DND-41 (cell line): ENCODE results near the gene MINAR2.

Source experiments
- ATAC-seq: fragments of 200-7000 bp; cut with Tn5 transposase; 3 replicates; pipeline ENCODE4 v1.9.1; 2021; ENCODE audit warnings: low read depth; ENCODE audit not compliant: insufficient read depth
- DNase-seq: peaks from one replicate; pipeline ENCODE4 v3.0.0-alpha.2; 2020
- H2AFZ ChIP-seq: 2 replicates; pipeline ENCODE4 v1.6.0; 2012; ENCODE audit warnings: low read depth, low read length
- H3K27ac ChIP-seq: 2 replicates; pipeline ENCODE4 v1.5.1; 2012; ENCODE audit warnings: low read length, inconsistent platforms
- H3K27me3 ChIP-seq: fragments of 200-600 bp; sonication (generic); 2 replicates; pipeline ENCODE4 v1.6.0; 2012; ENCODE audit warnings: low read length, mild to moderate bottlenecking, inconsistent platforms; ENCODE audit not compliant: insufficient read depth, poor library complexity
- H3K36me3 ChIP-seq: 2 replicates; pipeline ENCODE4 v1.5.1; 2012; ENCODE audit warnings: low read length, inconsistent platforms; ENCODE audit not compliant: insufficient read depth
- H3K4me1 ChIP-seq: 2 replicates; pipeline ENCODE4 v1.5.1; 2012; ENCODE audit warnings: mild to moderate bottlenecking, low read length; ENCODE audit not compliant: insufficient read depth
- H3K4me2 ChIP-seq: 2 replicates; pipeline ENCODE4 v1.6.0; 2012; ENCODE audit warnings: mild to moderate bottlenecking, moderate library complexity, low read length, inconsistent platforms; ENCODE audit not compliant: insufficient read depth
- H3K4me3 ChIP-seq, 2 experiments: fragments of 200-600 bp in 1 of 2; shearing (Covaris generic) in 1 of 2; 2 replicates each; pipeline ENCODE4 v1.5.1; 2012 to 2016; ENCODE audit warnings: inconsistent platforms in 2 of 2, low read length in 2 of 2, mild to moderate bottlenecking in 2 of 2, low read depth in 1 of 2, moderate library complexity in 1 of 2
- H3K79me2 ChIP-seq: 2 replicates; pipeline ENCODE4 v1.6.0; 2012; ENCODE audit warnings: low read length, inconsistent platforms; ENCODE audit not compliant: insufficient read depth
- H3K9ac ChIP-seq: 2 replicates; pipeline ENCODE4 v1.6.0; 2012; ENCODE audit warnings: low read depth, mild to moderate bottlenecking, inconsistent platforms, low read length, moderate library complexity
- H3K9me3 ChIP-seq: 2 replicates; pipeline ENCODE4 v1.5.1; 2012; ENCODE audit warnings: low read length, moderate library complexity, mild to moderate bottlenecking, inconsistent platforms; ENCODE audit not compliant: insufficient read depth, severe bottlenecking
- H4K20me1 ChIP-seq: 2 replicates; pipeline ENCODE4 v1.6.0; 2012; ENCODE audit warnings: low read length; ENCODE audit not compliant: insufficient read depth
- CTCF ChIP-seq: IDR thresholded peaks from 2 replicates; pipeline ENCODE4 v1.5.1; 2012; ENCODE audit warnings: borderline replicate concordance, low read length, moderate library complexity, mild to moderate bottlenecking; ENCODE audit not compliant: poor library complexity, severe bottlenecking; ENCODE audit errors: extremely low read depth
- EZH2 ChIP-seq: IDR thresholded peaks from 3 replicates; pipeline ENCODE4 v1.6.1; 2012; ENCODE audit warnings: borderline replicate concordance, low read depth, mild to moderate bottlenecking, moderate library complexity, low read length, inconsistent platforms; ENCODE audit not compliant: severe bottlenecking

The MINAR2 gene

DNA sequence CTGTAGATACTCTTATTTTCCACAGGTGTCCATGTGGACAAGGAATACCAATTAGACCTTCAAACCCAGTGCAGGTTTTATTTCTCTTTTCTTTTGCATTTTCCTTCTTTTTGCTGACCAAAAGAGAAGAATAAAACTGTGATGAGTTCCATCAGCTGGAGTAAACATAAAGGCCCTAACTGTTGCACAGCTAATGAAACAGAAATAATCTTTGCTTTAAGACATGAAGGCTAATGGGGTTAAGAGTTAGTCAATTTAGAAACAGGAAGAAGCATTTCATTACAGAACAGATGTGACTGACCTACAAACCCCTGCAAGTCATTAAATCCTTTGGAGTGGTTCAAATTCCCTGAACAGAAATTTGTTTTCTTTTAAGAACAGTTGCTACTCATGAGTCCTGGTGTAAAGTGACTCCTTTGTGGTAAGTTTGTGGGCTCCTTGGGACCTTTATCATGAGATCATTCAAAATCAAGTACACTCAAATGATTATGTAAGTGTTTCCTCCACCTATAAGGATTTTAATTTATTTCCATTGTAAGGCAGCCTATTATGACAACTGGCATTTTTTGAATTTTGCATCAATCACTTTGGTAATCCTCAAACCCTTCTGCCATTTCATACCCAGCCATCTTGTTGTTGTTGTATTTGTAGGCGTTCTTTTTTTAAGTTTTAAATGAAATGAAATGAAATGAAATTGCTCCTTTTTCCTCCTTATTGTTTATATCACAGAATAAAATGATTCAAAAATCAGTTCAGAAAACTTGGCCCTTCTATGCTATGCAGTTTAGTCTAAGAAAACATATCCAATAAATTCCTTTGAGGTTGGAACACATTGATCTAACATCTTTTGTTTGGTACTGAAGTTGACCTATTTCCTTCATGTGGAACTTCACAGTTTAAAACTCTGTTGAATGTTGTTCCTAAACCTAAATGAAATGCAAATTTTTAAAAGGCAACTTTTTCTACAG is 1.3 kb downstream of the MINAR2 start:
- Histone ChIP-seq H3K79me2 (no peaks in the 10 kb centered on the region), H3K9me3 (no peaks in the 10 kb centered on the region), H3K27ac (no peak overlapping the region), H3K27me3 (no peaks in the 10 kb centered on the region), H3K36me3 (no peaks in the 10 kb centered on the region), H3K9ac (no peak overlapping the region), H2AFZ (no peak overlapping the region), H4K20me1 (no peaks in the 10 kb centered on the region), H3K4me1 (no peaks in the 10 kb centered on the region), H3K4me3 (no peak overlapping the region), H3K4me2 (no peak overlapping the region)
- TF ChIP-seq CTCF = no peak
- no peak for TF ChIP-seq EZH2
- ATAC-seq (no peak), DNase-seq (no peak)

- H3K9me3 ChIP-seq = no peaks in the 10 kb centered on the region
- no peaks in the 10 kb centered on the region for H3K79me2 ChIP-seq
- H3K36me3 ChIP-seq = no peaks in the 10 kb centered on the region
- H4K20me1 ChIP-seq = no peaks in the 10 kb centered on the region
- H3K27ac ChIP-seq = no peak overlapping the region
- TF ChIP-seq EZH2 (no peak), CTCF (no peak)
- no peak overlapping the region for H3K4me2 ChIP-seq
- H2AFZ ChIP-seq = no peak overlapping the region
- H3K4me1 ChIP-seq = no peaks in the 10 kb centered on the region
- ATAC-seq (no peak), DNase-seq (no peak)
- H3K27me3 ChIP-seq = no peaks in the 10 kb centered on the region
- H3K9ac ChIP-seq = no peak overlapping the region
- H3K4me3 ChIP-seq = no peak overlapping the region
Observed at GRCh38 chr5:129760636-129761325, 12.9 kb downstream of the MINAR2 start.

- Histone ChIP-seq H3K27me3 (no peaks in the 10 kb centered on the region), H3K36me3 (no peaks in the 10 kb centered on the region), H3K4me1 (no peaks in the 10 kb centered on the region), H3K27ac (no peak overlapping the region), H3K9me3 (no peaks in the 10 kb centered on the region), H2AFZ (no peak overlapping the region), H3K4me2 (no peak overlapping the region), H3K79me2 (no peaks in the 10 kb centered on the region), H4K20me1 (no peaks in the 10 kb centered on the region), H3K9ac (no peak overlapping the region), H3K4me3 (no peak overlapping the region)
- no peak for TF ChIP-seq CTCF
- no peak for TF ChIP-seq EZH2
- DNase-seq = no peak
- no peak for ATAC-seq
Observed at GRCh38 chr5:129763651-129764050, 15.8 kb downstream of the MINAR2 start.
